B cell (primary cell): ENCODE data around the gene ARL5A. TPM values are rescaled to one million over a fixed set of nuclear protein-coding genes. Genes with fewer than 3 reads are reported as not detected.

Experiments
- ATAC-seq: fragments of 200-7000 bp; cut with Tn5 transposase; one replicate; pipeline ENCODE4 v1.10.0; 2021; ENCODE audit warnings: low read depth, mild to moderate bottlenecking, moderate number of reproducible peaks, moderate library complexity
- CTCF ChIA-PET: fragments of 350-600 bp; sonication (Branson Sonifier 250); formaldehyde crosslinking; loops from one replicate; lab custom pipeline; 2021; ENCODE audit warnings: antibody characterized with exemption, inconsistent platforms; lab: Charles Lee
- POLR2A ChIA-PET: fragments of 350-600 bp; sonication (Branson Sonifier 250); formaldehyde crosslinking; loops from one replicate; lab custom pipeline; 2021; ENCODE audit warnings: antibody characterized with exemption; lab: Charles Lee
- DNase-seq: peaks from one replicate; pipeline ENCODE4 v3.0.0; 2013
- H2AFZ ChIP-seq: 2 replicates; pipeline ENCODE4 v1.6.1; 2012; ENCODE audit warnings: mild to moderate bottlenecking, low read depth, low read length; ENCODE audit not compliant: insufficient read depth, poor library complexity, severe bottlenecking
- H3K27ac ChIP-seq, 2 donors: 1 replicate in 1 of 2; 2 replicates in 1 of 2; pipeline ENCODE4 v1.5.1; 2012 to 2013; ENCODE audit warnings: low read length in 2 of 2, mild to moderate bottlenecking in 2 of 2, moderate library complexity in 1 of 2
- H3K27me3 ChIP-seq, 4 experiments: fragments of 200-600 bp in 1 of 4; sonication (generic) in 1 of 4; replicated peaks in 1 of 4; 1 replicate in 2 of 4; 2 replicates in 2 of 4; pipeline versions ENCODE4 v1.6.1 to v1.7.0; 2013 to 2016; ENCODE audit warnings: low read length in 3 of 4, mild to moderate bottlenecking in 2 of 4, mixed read lengths in 1 of 4, moderate library complexity in 1 of 4; ENCODE audit not compliant: insufficient read depth in 4 of 4, control insufficient read depth in 3 of 4; ENCODE audit errors: control extremely low read depth in 1 of 4
- H3K36me3 ChIP-seq, 2 experiments: replicated peaks in 1 of 2; 1 replicate in 1 of 2; 2 replicates in 1 of 2; pipeline versions ENCODE4 v1.6.1 to v1.7.1; 2013; ENCODE audit warnings: low read length in 1 of 2; ENCODE audit not compliant: insufficient read depth in 2 of 2, control insufficient read depth in 1 of 2; ENCODE audit errors: control extremely low read depth in 1 of 2, extremely low read depth in 1 of 2
- H3K4me1 ChIP-seq, 2 donors: fragments of 200-600 bp in 1 of 2; sonication (generic) in 1 of 2; 1 replicate in 1 of 2; 2 replicates in 1 of 2; pipeline versions ENCODE4 v1.5.1 to v1.6.1; 2013 to 2017; ENCODE audit warnings: low read length in 2 of 2; ENCODE audit not compliant: control insufficient read depth in 2 of 2, insufficient read depth in 2 of 2
- H3K4me2 ChIP-seq: replicated peaks from 2 replicates; pipeline ENCODE3; 2012; ENCODE audit warnings: mild to moderate bottlenecking, low read depth, low read length; ENCODE audit not compliant: poor library complexity, severe bottlenecking
- H3K4me3 ChIP-seq, 5 experiments: fragments of 200-600 bp in 1 of 5; sonication (generic) in 1 of 5; 1 replicate in 3 of 5; 2 replicates in 2 of 5; pipeline versions ENCODE4 v1.5.1 to v1.7.0; 2011 to 2016; ENCODE audit warnings: low read length in 4 of 5, mild to moderate bottlenecking in 4 of 5, low read depth in 2 of 5, control low read depth in 1 of 5, moderate library complexity in 1 of 5; ENCODE audit not compliant: insufficient read depth in 1 of 5; ENCODE audit errors: control extremely low read depth in 1 of 5, extremely low read depth in 1 of 5
- H3K79me2 ChIP-seq: fragments of 200-600 bp; sonication (generic); one replicate; pipeline ENCODE4 v1.6.0; 2016; ENCODE audit warnings: low read length; ENCODE audit not compliant: control insufficient read depth, insufficient read depth
- H3K9ac ChIP-seq: fragments of 200-600 bp; sonication (generic); 2 replicates; pipeline ENCODE4 v1.6.1; 2017; ENCODE audit warnings: mild to moderate bottlenecking, low read length, moderate library complexity
- H3K9me3 ChIP-seq, 3 donors: one replicate each; pipeline versions ENCODE4 v1.6.1 to v1.7.1; 2013; ENCODE audit warnings: low read length in 2 of 3; ENCODE audit not compliant: control insufficient read depth in 2 of 3, insufficient read depth in 1 of 3; ENCODE audit errors: control extremely low read depth in 1 of 3
- H4K20me1 ChIP-seq: 2 replicates; pipeline ENCODE4 v1.6.0; 2012; ENCODE audit warnings: mild to moderate bottlenecking, low read length; ENCODE audit not compliant: insufficient read depth, control insufficient read depth, poor library complexity, severe bottlenecking
- H3K27ac Mint-ChIP-seq: one replicate; pipeline ENCODE4 v1.8.0; 2021; ENCODE audit warnings: mixed read lengths
- H3K27me3 Mint-ChIP-seq: one replicate; pipeline ENCODE4 v1.8.0; 2021; ENCODE audit warnings: mixed read lengths
- H3K4me1 Mint-ChIP-seq: one replicate; pipeline ENCODE4 v1.8.0; 2021; ENCODE audit warnings: mixed read lengths
- H3K4me3 Mint-ChIP-seq: one replicate; pipeline ENCODE4 v1.8.0; 2021; ENCODE audit warnings: mixed read lengths
- H3K9me3 Mint-ChIP-seq: one replicate; pipeline ENCODE4 v1.8.0; 2022; ENCODE audit warnings: mixed read lengths; ENCODE audit not compliant: insufficient read depth
- EZH2 ChIP-seq: IDR thresholded peaks from 2 replicates; pipeline ENCODE4 v1.6.1; 2012; ENCODE audit warnings: borderline replicate concordance, low read depth, mild to moderate bottlenecking, moderate library complexity, low read length; ENCODE audit not compliant: insufficient read depth, poor library complexity, severe bottlenecking
- WGBS: methylation state at CpG from one replicate; pipeline ENCODE4 v1.1.5; 2013; ENCODE audit warnings: missing lambda C conversion rate; ENCODE audit not compliant: insufficient coverage; 5-methylcytosine and 5-hydroxymethylcytosine counted together
- intact Hi-C: fragments of 100-400 bp; cut with micrococcal nuclease; formaldehyde crosslinking; loops from one replicate; pipeline ENCODE4 v1.10.0; 2022
- polyA plus RNA-seq: library from polyadenylated mRNA; depleted of rRNA; stranded (reverse); fragments of >200 nt; gene quantifications from 2 replicates; pipeline ENCODE4 v1.2.3, GENCODE V29; 2012
- total RNA-seq, 2 donors: library from RNA; stranded (reverse); fragments of 120-200 nt in 1 of 2; gene quantifications; 1 replicate in 1 of 2; 2 replicates in 1 of 2; pipeline versions ENCODE4 v1.2.3 to v1.2.4, GENCODE V29; 2013 to 2022
- TF ChIP-seq, protein P1 (sequence below): fragments of 200-600 bp; IDR thresholded peaks from one replicate; pipeline ENCODE4 v1.8.0; 2022; ENCODE audit warnings: antibody characterized with exemption, mild to moderate bottlenecking

ARL5A gene
- total and polyA plus RNA-seq, 2 donors (not counting 1 experiment from before 2014, with no cell fraction given): 18.2 to 54.1 TPM

DNA sequence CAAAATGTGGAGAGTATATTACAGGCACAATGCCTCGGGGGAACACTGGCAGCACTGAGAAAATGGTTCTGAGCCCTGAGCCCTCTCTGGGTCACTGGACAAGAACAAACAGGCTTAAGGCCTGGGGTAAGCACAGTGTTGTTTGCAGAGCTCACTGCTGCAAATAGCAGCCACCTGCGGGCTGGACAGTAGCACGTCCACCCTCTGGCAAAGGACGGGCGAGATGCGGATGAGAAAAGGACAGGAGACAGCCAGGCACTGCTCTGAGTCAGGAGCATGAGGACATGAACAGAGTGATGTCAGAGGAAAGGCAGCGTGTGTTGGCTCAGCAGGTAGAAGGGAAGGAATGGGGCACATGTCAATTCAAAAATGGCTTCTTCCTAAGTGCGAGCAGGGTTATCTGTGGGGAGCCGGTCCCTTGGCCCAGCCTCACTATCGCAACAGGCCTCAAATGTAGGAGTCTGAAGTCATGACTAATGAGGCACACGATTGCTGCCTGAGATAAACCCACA lies 68.0 kb downstream of the ARL5A start:
- Histone ChIP-seq H3K27ac (no peak overlapping the region), H2AFZ (no peak overlapping the region), H3K27me3 (no peaks in the 10 kb centered on the region), H4K20me1 (no peaks in the 10 kb centered on the region), H3K79me2 (no peaks in the 10 kb centered on the region), H3K4me3 (no peak overlapping the region), H3K9me3 (no peaks in the 10 kb centered on the region), H3K4me1 (peaks cover 24 to 26% of the 10 kb centered on the region in 2 donors), H3K9ac (no peak overlapping the region), H3K4me2 (no peak overlapping the region), H3K36me3 (no peaks in the 10 kb centered on the region)
- Mint-ChIP-seq H3K27me3 (no peaks in the 10 kb centered on the region), H3K4me1 (peaks cover 38% of the 10 kb centered on the region), H3K27ac (no peak overlapping the region), H3K4me3 (no peak overlapping the region), H3K9me3 (no peaks in the 10 kb centered on the region)
- intact Hi-C loops: no loop called here
- ChIA-PET POLR2A (interaction anchor here (0.5 kb wide), 1 partner anchor 68 kb away, joined by 3 read pairs; no protein-coding TSS in a partner anchor), CTCF (no interaction called here)
- DNase-seq (no peak), ATAC-seq (no peak)
- WGBS: 96% methylated on average over 10 of the region's 11 CpGs
- TF ChIP-seq EZH2: no peak
- TF ChIP-seq, protein P1, sequence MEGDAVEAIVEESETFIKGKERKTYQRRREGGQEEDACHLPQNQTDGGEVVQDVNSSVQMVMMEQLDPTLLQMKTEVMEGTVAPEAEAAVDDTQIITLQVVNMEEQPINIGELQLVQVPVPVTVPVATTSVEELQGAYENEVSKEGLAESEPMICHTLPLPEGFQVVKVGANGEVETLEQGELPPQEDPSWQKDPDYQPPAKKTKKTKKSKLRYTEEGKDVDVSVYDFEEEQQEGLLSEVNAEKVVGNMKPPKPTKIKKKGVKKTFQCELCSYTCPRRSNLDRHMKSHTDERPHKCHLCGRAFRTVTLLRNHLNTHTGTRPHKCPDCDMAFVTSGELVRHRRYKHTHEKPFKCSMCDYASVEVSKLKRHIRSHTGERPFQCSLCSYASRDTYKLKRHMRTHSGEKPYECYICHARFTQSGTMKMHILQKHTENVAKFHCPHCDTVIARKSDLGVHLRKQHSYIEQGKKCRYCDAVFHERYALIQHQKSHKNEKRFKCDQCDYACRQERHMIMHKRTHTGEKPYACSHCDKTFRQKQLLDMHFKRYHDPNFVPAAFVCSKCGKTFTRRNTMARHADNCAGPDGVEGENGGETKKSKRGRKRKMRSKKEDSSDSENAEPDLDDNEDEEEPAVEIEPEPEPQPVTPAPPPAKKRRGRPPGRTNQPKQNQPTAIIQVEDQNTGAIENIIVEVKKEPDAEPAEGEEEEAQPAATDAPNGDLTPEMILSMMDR: no peak

DNA sequence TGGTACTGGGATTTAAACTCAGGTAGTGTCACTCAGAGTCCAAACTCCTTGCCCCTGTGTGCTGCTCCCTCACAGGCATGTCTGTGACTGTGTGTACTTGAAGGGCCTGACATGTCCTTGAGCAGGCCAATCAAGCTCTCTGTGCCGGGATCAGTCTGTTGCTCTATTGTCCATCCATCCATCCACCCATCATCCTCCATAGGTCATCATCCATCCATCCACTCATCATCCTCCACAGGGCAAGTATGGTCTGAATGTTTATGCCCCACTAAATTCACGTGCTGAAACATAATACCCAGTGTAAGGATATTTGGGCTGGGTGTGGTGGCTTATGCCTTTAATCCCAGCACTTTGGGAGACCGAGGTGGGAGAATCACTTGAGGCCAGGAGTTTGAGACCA lies 69.5 kb downstream of the ARL5A start:
- no peaks in the 10 kb centered on the region for H4K20me1 ChIP-seq
- H3K27me3 ChIP-seq: no peaks in the 10 kb centered on the region
- no peaks in the 10 kb centered on the region for H3K79me2 ChIP-seq
- 100% methylated on average over 1 of the region's 3 CpGs for WGBS
- Mint-ChIP-seq H3K27me3 (no peaks in the 10 kb centered on the region), H3K4me1 (peaks cover 23% of the 10 kb centered on the region), H3K27ac (no peak overlapping the region), H3K4me3 (no peak overlapping the region), H3K9me3 (no peaks in the 10 kb centered on the region)
- H3K4me2 ChIP-seq: no peak overlapping the region
- POLR2A ChIA-PET: no interaction called here
- no peak for ATAC-seq
- TF ChIP-seq, protein P1: no peak
- no peak for TF ChIP-seq EZH2
- no peak overlapping the region for H3K9ac ChIP-seq
- H3K4me3 ChIP-seq: no peak overlapping the region
- intact Hi-C loops: no loop called here
- CTCF ChIA-PET: no interaction called here
- no peak overlapping the region for H3K27ac ChIP-seq
- H3K9me3 ChIP-seq: no peaks in the 10 kb centered on the region
- H3K4me1 ChIP-seq: peaks cover 9 to 12% of the 10 kb centered on the region in 2 donors
- no peak for DNase-seq
- H3K36me3 ChIP-seq: no peaks in the 10 kb centered on the region
- no peak overlapping the region for H2AFZ ChIP-seq
